Chondrocyte (in vitro differentiated cells): ENCODE results near the gene CCDC40. TPM values are rescaled to one million over a fixed set of nuclear protein-coding genes. Genes with fewer than 3 reads are reported as not detected.

Experiments
- DNase-seq: peaks from one replicate; pipeline ENCODE4 v3.0.0; 2021; ENCODE audit warnings: mixed read lengths, low spot score
- H3K27ac Mint-ChIP-seq: one replicate; pipeline ENCODE4 v1.8.0; 2021; ENCODE audit warnings: mild to moderate bottlenecking, moderate library complexity, mixed read lengths; ENCODE audit not compliant: unreplicated experiment
- H3K27me3 Mint-ChIP-seq: 2 replicates; pipeline ENCODE4 v1.8.0; 2021; ENCODE audit warnings: low read depth, mixed read lengths
- H3K36me3 Mint-ChIP-seq: 2 replicates; pipeline ENCODE4 v1.8.0; 2021; ENCODE audit warnings: low read depth, mixed read lengths
- H3K4me1 Mint-ChIP-seq: 2 replicates; pipeline ENCODE4 v1.8.0; 2021; ENCODE audit warnings: low read depth, mild to moderate bottlenecking, mixed read lengths
- H3K4me3 Mint-ChIP-seq: one replicate; pipeline ENCODE4 v1.8.0; 2021; ENCODE audit warnings: mild to moderate bottlenecking, moderate library complexity, mixed read lengths; ENCODE audit not compliant: unreplicated experiment
- H3K9me3 Mint-ChIP-seq: 2 replicates; pipeline ENCODE4 v1.8.0; 2021; ENCODE audit warnings: low read depth, mixed read lengths
- CTCF ChIP-seq: fragments of 200-600 bp; sonication (generic); IDR thresholded peaks from 2 replicates; pipeline ENCODE4 v1.5.0; 2021; ENCODE audit warnings: antibody characterized with exemption, mild to moderate bottlenecking, moderate library complexity
- microRNA-seq: library from miRNA; unstranded; fragments of <30 nt; microRNA quantifications from one replicate; pipeline ENCODE4 v1.2.0, GENCODE V29; 2020; ENCODE audit warnings: borderline number of aligned reads
- total RNA-seq: library from RNA; stranded (reverse); gene quantifications from 3 replicates; pipeline ENCODE4 v1.2.1, GENCODE V29; 2021

The CCDC40 gene
- total RNA-seq, 1 donor from 2014 or later, result 5.8 TPM

GRCh38 chr17:80146121-80147034 is 109.9 kb downstream of the CCDC40 start:
- Mint-ChIP-seq H3K27ac (peak overlapping the region; percentile 95), H3K27me3 (no peaks in the 10 kb centered on the region), H3K4me1 (peaks cover 43% of the 10 kb centered on the region), H3K4me3 (peak overlapping the region; percentile 85), H3K9me3 (no peaks in the 10 kb centered on the region), H3K36me3 (peaks cover 11% of the 10 kb centered on the region)
- TF ChIP-seq CTCF, result peak; percentile 30
- no peak for DNase-seq

GRCh38 chr17:80147035-80147822 is 110.8 kb downstream of the CCDC40 start, which contains the start of gene EIF4A3:
Gene EIF4A3 (minus strand): TSS chr17:80147128. CDS start chr17:80146961, 167 bp downstream.
- H3K36me3 Mint-ChIP-seq, result peaks cover 6% of the 10 kb centered on the region
- TF ChIP-seq CTCF, result no peak
- peaks cover 52% of the 10 kb centered on the region for H3K4me1 Mint-ChIP-seq
- peak within 1 kb of the TSS; percentile 95 for H3K27ac Mint-ChIP-seq
- H3K4me3 Mint-ChIP-seq, result peak within 1 kb of the TSS; percentile 85
- DNase-seq, result peak; percentile 99
- H3K27me3 Mint-ChIP-seq, result no peaks in the 10 kb centered on the region
- H3K9me3 Mint-ChIP-seq, result no peaks in the 10 kb centered on the region

Small RNA genes lying within 50 kb of the gene (microRNA-seq; reads per million reads assigned to microRNA genes)
- gene MIR1268B, result not detected

Other genes starting within 250 kb of the CCDC40 start
- 4.6 to 8.3 TPM (median 6.1 TPM) in 3 replicates for gene CBX8, start 239.6 kb upstream of the CCDC40 start, total RNA-seq
- gene CBX4, start 197.2 kb upstream of the CCDC40 start, total RNA-seq, result 26.7 to 27.2 TPM (median 26.8 TPM) in 3 replicates
- gene TBC1D16, start 770 bp upstream of the CCDC40 start, total RNA-seq, result 51.4 to 72.7 TPM (median 55.4 TPM) in 3 replicates
- gene GAA, start 64.9 kb downstream of the CCDC40 start, total RNA-seq, result 42.3 to 59.8 TPM (median 45.7 TPM) in 3 replicates
- gene EIF4A3, start 110.5 kb downstream of the CCDC40 start, total RNA-seq, result 63.2 to 76.2 TPM (median 64.0 TPM) in 3 replicates
- gene CARD14, start 133.4 kb downstream of the CCDC40 start, total RNA-seq, result 0.13 to 0.80 TPM (median 0.30 TPM) in 3 replicates
- 42.6 to 45.4 TPM (median 44.7 TPM) in 3 replicates for gene SGSH, start 183.7 kb downstream of the CCDC40 start, total RNA-seq
- gene SLC26A11, start 183.8 kb downstream of the CCDC40 start, total RNA-seq, result 16.2 to 19.0 TPM (median 16.2 TPM) in 3 replicates
- gene RNF213, start 224.2 kb downstream of the CCDC40 start, total RNA-seq, result 72.5 to 104 TPM (median 73.2 TPM) in 3 replicates